Smooth muscle cell of the brain vasculature (primary cell): Measurements from ENCODE around the gene CCDC136.

Source experiments
- DNase-seq: peaks from one replicate; pipeline ENCODE4 v3.0.0-alpha.2; 2012; ENCODE audit warnings: low read depth, low spot score

The CCDC136 gene

DNA sequence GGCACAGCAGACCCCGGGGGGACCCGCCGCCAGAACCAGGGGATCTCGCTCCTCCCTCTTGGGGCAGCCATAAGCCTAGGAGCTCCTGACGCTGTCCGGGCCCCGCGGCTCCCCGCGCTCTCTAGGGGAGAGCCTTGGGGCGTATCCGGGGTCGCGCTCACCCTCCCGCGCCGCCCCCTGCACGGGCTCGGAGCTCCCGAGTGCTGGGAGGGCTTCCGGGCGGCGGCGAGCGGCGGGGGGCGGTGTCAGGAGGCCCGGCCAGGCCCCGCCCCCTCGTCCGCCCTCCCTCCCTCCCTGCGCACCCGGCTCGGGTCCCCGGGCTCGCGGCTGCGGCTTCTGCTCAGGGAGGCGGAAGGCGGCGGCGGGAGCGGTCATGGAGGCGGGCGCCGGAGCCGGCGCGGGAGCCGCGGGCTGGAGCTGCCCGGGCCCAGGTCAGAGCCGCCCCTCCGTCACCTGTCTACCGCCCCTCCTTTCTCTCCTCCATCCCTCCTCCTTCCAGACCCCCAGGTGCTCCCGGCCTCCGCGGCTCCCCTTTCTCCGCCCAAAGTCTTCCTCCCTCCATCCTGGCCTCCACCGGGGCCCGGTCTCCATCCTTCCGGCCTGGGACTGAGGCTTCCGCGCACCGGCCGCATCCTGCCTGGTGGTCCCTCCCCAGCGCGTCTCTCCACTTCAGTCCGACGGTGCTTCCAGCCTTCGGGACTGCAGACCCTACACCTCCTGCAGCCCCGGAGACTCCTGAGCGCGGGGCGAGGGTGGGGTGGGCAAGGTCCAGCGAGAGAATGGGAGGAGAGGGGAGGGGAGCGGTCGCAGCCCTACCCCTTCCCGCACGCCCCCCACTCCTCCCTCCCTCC is at the start of gene CCDC136:
TSS of gene CCDC136 (plus strand) at position 848 of the 851 bp plus-strand sequence. CDS start 444 bp downstream, outside the sequence.
- DNase-seq: no peak

DNA sequence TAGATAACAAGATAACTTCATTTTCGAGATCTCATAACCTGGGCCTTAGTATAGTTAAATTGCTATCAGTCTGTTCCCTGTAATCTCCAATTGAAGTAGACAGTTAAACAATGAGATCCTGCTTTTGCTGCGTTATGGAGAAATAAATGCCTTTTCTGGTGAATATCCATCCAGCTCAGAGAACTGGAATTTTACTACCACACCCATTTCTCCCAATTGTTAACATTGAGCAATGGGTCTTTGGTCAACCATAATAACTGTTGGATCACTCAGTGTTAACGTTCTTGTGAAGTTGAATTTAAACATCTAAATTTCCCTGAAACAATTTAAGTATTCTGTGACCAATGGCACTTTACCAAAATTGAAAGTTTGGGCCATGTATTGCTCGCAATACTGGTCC is 49.6 kb upstream of the CCDC136 start:
- no peak for DNase-seq

DNA sequence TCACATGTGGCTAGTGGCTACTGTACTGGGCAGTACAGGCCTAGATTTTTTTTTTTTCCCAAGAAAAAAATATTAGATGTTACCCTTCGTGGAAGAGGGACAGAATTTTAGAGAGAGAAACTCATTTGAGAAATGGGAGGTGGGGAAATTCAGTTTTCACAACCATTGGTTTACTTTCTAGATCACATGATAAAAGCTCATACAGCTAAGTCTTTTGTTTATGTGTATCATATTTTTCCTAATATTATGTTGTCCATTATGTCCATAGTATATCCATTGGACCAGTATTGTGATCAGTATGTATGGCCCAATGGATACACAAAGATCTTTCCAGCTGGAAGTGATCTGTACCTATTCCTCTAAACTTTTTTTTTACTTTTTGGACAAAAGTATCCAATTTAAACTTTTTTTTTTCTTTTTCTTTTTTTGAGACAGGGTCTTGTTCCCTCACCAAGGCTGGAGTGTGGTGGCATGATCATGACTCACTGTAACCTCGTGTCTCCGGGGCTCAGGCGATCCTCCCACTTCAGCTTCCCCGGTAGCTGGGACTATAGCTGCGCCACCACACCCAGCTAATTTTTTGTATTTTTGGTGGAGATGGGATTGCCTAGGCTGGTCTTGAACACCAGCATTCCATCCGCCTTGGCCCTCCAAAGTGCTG is 48.5 kb upstream of the CCDC136 start:
- no peak for DNase-seq

DNA sequence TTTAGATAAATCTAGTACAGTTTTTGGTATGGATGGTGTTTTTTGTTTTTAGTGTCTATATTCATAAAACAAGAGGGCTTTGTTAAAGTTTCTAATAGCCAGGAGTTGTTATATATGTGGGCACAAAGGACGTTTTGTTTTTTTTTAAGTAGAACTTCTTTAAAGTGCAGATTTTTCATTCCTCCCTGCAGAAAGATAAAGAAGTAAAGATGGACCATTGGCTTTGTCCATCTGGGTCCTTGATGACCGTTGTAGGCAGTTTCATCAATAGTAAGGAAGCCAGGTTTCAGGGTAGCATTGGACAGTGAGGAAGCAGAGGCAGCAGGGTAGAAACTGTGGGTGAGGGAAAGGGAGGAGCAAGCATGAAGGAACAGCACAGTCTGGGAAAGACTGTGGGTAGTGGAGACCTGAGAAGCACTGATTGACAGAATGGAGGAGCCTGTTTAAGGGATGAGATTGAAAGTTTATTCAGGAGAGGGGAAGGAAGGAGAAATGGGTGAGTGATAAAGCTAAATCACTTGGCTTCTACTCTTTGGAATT is 47.3 kb upstream of the CCDC136 start:
- DNase-seq: no peak

DNA sequence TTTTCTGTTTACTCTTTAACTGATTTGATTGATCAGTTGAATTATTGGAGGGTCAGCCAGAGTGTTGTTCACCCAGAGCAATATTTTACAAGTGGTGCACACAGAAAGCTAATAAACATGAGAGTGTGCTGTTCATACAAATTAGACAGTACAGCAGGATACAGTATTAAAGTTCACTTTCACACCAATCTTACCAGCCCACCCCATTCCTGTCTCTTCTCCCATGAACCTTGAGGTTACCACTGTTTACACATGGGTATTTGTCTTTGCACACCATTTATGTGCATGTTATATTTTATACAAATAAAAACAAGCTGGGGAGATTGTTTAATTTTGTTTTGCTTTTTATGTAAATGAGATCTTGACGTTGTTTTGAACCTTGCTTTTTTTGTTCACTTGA is 46.1 kb upstream of the CCDC136 start:
- no peak for DNase-seq

DNA sequence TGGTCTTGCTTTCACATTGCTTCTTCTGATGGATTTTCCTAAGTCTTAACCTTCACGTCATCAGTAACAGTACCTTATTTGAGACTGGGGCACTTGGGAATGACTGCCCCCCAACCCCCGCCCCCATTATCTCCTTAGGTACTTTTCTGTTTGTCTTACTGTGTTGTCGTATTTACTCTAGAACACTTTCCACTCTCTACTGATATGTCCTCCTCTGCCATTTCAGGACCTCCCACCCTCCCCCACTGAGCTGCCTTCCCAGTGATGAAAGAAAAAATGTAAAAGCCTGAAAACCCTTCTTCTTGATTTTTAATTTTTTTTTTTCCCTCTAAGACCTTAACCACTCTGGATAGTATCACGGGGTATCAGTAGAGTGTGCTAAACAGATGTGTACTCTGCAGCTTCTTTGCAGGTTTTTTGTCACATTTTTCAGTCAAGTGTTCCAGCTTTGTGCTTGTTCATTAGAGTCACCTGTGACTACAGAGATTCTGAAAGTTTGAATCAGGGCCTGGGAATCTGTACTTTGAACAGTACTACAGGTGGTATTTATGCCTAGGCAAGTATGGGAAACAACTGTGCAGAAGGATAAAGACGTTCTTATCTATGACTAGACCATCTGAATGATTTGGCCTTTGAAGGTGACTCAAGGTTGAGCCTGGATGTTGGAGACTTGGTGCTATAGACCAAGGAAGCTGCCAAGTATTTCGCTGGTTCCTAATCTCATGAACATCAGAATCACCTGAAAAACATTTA is 44.3 kb upstream of the CCDC136 start:
- no peak for DNase-seq

DNA sequence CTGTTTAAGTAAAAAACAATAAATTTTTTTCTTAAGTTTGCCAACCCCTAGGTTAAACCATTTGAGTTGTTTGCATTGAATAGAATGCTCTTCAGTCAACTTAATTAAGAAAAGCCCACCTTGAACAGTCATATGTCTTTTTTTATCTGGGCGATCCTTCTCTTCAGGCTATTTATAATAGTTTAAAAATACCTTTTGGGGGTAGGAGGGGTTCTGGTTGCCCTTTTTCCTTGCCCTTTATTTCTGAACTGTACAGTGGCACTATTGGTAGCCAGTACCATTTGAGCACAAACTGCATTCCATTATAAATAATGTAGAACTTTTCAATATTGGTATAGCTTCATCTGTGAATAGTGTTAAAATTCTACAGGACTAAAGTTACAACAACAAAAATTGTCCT is 39.5 kb upstream of the CCDC136 start:
- no peak for DNase-seq

DNA sequence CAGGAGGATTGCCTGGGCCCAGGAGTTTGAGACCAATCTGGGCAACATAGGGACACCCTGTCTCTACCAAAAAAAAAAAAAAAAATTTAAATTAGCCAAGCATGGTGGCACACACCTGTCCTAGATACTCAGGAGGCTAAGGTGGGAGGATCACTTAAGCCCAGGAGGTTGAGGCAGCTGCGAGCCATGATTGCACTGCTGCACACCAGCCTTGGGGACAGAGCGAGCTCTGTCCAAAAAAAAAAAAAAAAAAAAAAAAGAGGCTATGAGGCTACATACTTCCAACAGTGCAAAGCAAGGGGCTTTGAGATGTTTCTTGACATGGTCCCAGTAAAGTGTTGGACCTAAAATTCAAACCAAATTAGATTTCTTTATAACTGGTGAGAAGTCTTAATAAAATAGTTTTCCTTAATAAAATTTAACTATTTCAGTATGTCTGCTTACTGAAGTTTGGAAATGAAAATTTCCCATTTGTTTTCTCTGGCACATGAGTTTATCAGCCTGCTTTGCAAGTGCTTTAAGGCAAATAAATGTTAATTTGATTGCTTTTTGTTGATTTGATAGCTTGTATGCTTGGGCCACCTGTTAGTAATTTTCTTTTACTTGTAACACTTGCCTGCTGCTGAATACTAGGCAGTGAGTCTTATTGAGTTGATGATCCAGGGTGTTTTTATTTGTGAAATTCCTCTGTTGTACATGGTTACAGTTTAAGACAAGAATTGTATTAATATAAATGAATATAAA is 36.5 kb upstream of the CCDC136 start:
- DNase-seq: no peak

DNA sequence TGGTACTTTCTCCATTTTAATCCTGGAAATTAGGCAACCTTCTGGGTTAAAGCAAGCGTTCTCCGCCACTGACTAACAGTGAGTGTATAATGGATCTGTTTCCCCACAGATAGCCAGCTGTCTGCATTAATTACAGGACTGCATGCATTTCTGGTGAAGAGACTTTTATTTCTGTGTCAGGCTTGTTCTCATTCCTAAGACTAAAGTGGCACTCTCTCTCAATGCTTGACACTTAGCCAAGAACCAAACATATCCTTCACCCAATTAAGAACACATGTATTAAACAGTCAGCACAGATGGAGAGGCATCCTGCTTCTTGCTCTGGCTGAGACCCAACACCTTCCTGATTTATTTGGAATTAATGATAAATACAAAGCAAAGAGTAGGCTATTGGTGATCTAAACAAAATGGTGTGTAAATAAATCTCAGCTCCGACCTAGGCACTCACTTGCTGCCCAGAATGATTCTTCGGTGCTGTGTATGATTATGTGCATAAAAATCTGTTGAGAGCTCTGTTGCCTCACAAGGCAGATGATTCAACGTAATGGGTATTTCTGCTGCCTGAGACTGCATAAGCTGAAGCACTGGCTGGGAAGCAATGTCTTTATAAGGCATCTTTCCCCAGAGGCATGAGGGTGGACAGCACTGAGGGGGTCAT is 35.8 kb upstream of the CCDC136 start:
- DNase-seq: no peak

DNA sequence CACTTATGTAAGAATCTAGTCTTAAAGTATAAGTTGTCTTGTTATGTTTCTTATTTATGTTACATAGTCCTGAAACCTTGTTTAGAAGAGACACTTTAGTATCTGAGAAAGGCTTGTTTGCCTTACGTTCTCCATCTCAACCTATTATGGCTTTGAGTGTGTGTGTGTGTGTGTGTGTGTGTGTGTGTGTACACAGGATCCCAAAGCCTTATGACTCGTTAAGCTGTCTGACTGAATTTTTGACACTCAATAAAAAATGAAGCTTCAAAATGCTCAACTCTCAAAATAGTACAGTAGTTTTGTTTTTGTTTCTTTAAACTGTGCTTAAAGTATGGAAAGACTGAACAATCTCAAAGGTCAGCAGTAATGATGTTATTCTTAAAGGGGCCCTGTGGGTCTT is 34.6 kb upstream of the CCDC136 start:
- DNase-seq: no peak

DNA sequence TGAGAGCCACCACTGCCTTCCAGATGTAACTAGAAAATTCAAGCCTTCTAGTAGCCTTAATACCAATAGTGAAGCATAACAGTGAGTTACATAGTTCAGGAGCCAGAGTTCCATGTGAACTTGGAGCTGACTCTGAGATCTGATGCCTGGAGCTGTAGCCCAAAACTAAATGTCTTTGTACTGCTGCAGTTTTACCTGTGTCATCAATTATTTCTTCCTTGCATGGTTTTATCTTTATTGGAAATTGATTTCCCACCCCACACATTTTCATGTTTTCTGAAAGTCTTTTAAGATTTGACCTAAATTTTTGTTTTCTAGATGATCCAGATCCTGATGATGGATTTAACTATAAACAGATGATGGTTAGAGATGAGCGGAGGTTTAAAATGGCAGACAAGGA is 33.2 kb upstream of the CCDC136 start:
- DNase-seq: no peak

DNA sequence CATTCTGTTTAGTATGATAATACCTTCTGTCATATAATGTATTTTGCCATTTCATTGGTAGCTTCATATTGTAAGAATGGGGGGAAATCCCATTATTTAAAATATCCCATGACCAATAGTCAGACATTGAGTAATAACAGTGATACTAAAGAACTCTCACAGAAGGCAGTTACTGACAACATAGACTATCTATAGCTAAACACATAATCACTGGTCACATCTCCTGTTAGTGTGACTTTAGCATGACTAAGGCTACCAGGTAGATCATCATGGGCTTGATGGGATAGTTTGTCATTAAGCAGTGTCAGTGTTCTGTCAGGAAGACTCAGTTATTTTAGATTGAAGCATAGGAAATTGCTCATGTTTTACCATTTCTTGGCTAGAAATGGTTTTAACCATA is 32.5 kb upstream of the CCDC136 start:
- DNase-seq: no peak

DNA sequence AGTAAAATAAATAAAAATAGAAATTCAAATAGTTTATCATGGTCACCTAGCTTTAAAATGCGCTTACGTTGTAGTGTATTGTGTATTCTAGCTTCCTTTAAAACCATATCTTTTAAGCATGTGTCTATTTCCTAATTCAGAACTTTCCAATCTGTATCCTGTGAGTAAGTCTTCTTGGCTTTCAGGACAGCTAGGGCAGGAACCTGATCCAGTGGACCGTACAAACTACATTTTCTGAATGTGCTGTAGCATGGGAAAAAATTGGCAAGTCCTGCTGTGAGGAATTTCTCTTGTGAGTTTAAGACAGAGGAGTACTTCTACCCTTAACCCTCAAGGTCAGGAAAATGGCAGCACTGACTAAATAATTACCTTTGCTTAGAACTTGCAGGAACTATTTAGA is 28.2 kb upstream of the CCDC136 start:
- DNase-seq: no peak

DNA sequence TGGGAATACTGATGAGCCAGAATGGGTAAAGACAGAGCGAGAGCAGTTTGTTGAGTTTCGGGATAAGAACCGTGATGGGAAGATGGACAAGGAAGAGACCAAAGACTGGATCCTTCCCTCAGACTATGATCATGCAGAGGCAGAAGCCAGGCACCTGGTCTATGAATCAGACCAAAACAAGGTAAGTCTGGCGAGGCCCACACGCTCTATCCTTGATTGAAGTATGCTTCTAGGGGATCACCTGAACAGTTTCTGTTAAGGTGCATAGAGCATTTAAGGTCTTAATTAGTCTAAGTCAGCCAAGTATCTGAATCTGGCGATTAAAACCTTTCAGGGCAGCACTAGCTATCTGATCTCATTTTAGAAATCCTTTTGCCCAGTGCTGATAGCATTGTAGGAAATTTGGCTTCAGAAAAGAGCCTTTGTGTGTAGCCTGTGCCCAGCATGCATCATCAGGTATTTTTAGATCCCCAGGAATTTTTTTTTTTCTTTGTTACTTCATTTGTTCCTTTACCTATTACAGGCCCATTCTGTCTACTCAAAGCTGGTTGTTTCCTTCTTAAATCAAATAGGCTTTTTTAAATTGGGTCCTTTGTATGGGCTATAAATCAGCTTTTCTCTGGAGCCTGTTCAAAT is 24.2 kb upstream of the CCDC136 start:
- DNase-seq: no peak

DNA sequence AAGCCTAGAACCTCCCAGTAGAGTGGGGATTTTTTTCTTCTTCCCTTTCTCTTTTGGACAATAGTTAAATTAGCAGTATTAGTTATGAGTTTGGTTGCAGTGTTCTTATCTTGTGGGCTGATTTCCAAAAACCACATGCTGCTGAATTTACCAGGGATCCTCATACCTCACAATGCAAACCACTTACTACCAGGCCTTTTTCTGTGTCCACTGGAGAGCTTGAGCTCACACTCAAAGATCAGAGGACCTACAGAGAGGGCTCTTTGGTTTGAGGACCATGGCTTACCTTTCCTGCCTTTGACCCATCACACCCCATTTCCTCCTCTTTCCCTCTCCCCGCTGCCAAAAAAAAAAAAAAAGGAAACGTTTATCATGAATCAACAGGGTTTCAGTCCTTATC is 21.5 kb upstream of the CCDC136 start:
- DNase-seq: no peak

DNA sequence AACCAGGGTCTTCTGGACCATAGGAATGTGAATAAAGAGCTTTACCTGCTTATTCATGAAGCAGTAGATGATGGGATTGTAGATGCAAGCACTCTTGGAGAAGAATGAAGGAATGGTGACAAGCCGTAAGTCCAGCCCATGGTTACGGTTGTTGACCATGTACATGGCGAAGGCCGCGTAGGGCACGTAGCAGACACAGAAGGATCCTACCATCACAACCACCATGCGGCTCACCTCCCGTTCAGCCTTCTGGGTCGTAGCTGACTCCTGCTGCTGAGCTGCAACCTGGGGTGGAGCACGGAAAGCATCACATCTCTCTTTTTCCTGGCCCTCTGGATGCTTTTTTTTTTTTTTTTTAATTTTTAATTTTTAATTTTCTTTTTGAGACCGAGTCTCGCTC is 18.2 kb upstream of the CCDC136 start:
- DNase-seq: no peak

DNA sequence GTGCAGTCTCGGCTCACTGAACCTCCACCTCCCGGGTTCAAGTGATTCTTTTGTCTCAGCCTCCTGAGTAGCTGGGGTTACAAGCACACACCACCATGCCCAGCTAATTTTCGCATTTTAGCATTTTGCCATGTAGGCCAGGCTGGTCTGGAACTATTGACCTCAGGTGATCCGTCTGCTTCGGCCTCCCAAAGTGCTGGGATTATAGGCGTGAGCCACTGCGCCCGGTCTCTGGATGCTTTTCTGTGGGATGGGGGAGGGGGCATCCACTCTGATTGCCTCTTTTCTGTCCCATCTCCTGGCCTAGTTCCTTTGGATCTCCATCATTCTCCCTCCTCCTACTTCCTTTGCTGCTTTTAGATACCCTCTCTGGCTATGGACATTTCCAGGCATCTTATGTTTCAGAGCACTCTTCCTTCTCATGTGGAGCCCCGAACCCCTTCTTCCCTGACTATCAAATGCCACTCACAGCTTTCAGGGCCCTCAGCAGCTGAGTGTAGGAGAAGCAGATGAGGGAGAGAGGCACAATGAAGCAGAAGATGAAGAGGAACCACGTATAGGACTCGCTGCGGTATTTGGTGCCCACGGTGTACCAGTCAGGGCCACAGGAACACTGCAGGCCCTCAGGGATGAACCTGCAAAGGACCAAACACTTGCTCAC is 17.6 kb upstream of the CCDC136 start:
- no peak for DNase-seq

DNA sequence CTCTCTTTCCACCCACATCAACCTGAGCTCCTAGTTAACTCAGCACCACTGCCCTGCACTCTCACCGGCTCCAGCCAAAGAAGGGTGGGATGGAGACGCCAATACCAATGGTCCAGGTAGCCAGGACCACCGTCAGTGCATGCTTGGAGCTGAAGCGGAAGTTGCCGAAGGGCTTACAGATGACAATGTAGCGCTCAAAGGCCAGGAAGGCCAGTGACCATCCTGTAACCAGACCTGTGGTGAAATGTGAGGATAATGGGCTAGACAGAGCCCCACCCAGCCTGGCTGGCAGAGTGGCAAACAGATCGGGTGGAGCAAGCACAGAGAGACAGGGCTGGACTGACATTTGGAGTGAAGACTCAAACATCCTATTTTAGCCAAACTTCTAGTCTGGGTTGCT is 16.8 kb upstream of the CCDC136 start:
- no peak for DNase-seq

DNA sequence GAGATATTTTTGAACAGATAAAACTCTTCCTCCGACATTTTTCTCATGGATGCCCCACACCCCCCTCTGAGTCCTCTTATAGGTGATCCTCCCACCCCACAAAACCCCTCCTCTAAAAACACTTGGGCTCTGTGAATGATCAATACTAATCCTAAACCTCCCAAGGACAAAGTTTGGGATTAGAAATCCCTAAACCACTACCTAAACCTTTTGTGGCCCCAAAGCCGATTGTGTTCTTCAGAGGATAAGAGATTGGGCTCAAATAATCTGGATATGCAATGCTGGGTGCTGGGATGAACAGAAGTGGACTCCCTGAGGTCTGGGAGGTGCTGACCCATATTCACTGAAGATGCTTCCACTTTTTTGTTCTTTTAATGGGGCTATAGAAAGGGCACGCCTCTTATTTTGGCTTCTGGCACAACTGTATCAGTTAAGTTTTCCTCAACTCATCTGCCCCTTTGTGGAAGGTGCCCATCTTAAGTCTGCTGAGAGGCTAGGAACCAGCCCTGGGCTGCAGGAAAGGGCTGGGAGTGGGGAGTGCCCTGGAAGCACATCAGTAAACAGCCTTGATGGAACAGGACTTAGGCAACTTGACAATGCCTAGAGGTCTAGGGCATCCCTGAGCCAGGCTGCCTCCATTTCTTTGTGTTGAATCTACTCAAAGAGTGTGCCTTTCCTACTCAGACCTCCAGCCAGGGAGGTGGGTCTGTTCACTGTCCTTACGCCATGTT is 15.9 kb upstream of the CCDC136 start, which contains the start of gene OPN1SW:
TSS of gene OPN1SW (minus strand) at position 51 of the 731 bp plus-strand sequence. CDS start at position 38, 13 bp downstream.
- DNase-seq: no peak
